ENCODE data around the gene ADAMTS19. TPM values are rescaled to one million over a fixed set of nuclear protein-coding genes. Genes with fewer than 3 reads are reported as not detected.

Gene ADAMTS19
- total and polyA plus RNA-seq, 2 of the 13 experiments (the other 11 are each of a cell fraction or from before 2014, with no cell fraction given) = not detected

- no peaks in the 10 kb centered on the region for H3K9me3 ChIP-seq (ENCODE audit: low read length)
- H2AFZ ChIP-seq (ENCODE audit: low read length) = no peak overlapping the region
- H3K4me1 ChIP-seq (ENCODE audit: insufficient read depth, low read length) = no peaks in the 10 kb centered on the region
- intact Hi-C loops (cut with micrococcal nuclease; ENCODE audit: unreplicated experiment) (no loop called here), in situ Hi-C loops (cut with HindIII; ENCODE audit: extremely low pct_ligation_motif_present, low pct_unique_long_range_greater_than_20kb) (no loop called here)
- CTCF ChIA-PET (ENCODE audit: low intra/inter-chr PET ratio, low total read pairs) = no interaction called here
- BruUV-seq (replicated peaks) = no TSS peak
- no peaks in the 10 kb centered on the region for H3K36me3 ChIP-seq (replicated peaks in 1 of 2; ENCODE audit: control insufficient read depth in 1 of 2, insufficient read depth in 2 of 2, low read length in 2 of 2)
- POLR2A ChIA-PET = no interaction called here
- no peak overlapping the region for H3K4me3 ChIP-seq (replicated peaks in 1 of 3; ENCODE audit: insufficient read depth in 1 of 3, low read depth in 2 of 3, low read length in 3 of 3)
- 6% methylated on average over 2 of the region's 2 CpGs for whole genome bisulfite sequencing (ENCODE audit: low lambda C conversion rate)
- no peak for DNase-seq (ENCODE audit: low spot score)
- no peaks in the 10 kb centered on the region for H3K79me2 ChIP-seq (ENCODE audit: insufficient read depth, low read length)
- H3K9ac ChIP-seq (ENCODE audit: insufficient read depth, low read depth, low read length) = no peak overlapping the region
- no peak overlapping the region for H3K4me2 ChIP-seq (ENCODE audit: low read depth, low read length)
- no peaks in the 10 kb centered on the region for H4K20me1 ChIP-seq (ENCODE audit: insufficient read depth, low read length)
- no peak for TF ChIP-seq ZNF784 (CRISPR knock-in tag; IDR thresholded peaks at IDR 0.05; ENCODE audit: borderline replicate concordance)
- TF ChIP-seq ZBTB14 (CRISPR knock-in tag; IDR thresholded peaks at IDR 0.05) = no peak
- no peak for TF ChIP-seq CHD2 (IDR thresholded peaks at IDR 0.05; ENCODE audit: low read depth, low read length)
- TF ChIP-seq ZNF20 (CRISPR knock-in tag; IDR thresholded peaks at IDR 0.05) = no peak
- no peak for TF ChIP-seq PAX8 (CRISPR knock-in tag; IDR thresholded peaks at IDR 0.05; ENCODE audit: borderline replicate concordance)
- no peak for TF ChIP-seq SUZ12 (IDR thresholded peaks at IDR 0.05; ENCODE audit: low read depth, low read length)
- TF ChIP-seq ZNF616 (CRISPR knock-in tag; IDR thresholded peaks at IDR 0.05; ENCODE audit: low read depth) = no peak
- no peak for TF ChIP-seq YY1 (IDR thresholded peaks at IDR 0.05; ENCODE audit: insufficient read depth, insufficient replicate concordance, low read depth, low read length)
- TF ChIP-seq, protein P1, sequence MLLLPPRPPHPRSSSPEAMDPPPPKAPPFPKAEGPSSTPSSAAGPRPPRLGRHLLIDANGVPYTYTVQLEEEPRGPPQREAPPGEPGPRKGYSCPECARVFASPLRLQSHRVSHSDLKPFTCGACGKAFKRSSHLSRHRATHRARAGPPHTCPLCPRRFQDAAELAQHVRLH (CRISPR knock-in tag; IDR thresholded peaks at IDR 0.05; ENCODE audit: borderline replicate concordance, low read depth) = no peak
- TF ChIP-seq, protein P2, sequence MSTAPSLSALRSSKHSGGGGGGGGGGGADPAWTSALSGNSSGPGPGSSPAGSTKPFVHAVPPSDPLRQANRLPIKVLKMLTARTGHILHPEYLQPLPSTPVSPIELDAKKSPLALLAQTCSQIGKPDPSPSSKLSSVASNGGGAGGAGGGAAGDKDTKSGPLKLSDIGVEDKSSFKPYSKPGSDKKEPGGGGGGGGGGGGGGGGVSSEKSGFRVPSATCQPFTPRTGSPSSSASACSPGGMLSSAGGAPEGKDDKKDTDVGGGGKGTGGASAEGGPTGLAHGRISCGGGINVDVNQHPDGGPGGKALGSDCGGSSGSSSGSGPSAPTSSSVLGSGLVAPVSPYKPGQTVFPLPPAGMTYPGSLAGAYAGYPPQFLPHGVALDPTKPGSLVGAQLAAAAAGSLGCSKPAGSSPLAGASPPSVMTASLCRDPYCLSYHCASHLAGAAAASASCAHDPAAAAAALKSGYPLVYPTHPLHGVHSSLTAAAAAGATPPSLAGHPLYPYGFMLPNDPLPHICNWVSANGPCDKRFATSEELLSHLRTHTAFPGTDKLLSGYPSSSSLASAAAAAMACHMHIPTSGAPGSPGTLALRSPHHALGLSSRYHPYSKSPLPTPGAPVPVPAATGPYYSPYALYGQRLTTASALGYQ (CRISPR knock-in tag; IDR thresholded peaks at IDR 0.05) = no peak
- no peak for TF ChIP-seq ZNF652 (CRISPR knock-in tag; IDR thresholded peaks at IDR 0.05; ENCODE audit: borderline replicate concordance, low read depth)
- no peak for TF ChIP-seq IRX3 (CRISPR knock-in tag; IDR thresholded peaks at IDR 0.05; ENCODE audit: borderline replicate concordance, low read depth)
- no peak for TF ChIP-seq REL (CRISPR knock-in tag; conservative IDR thresholded peaks at IDR 0.05)
- no peak for TF ChIP-seq TAF15 (IDR thresholded peaks at IDR 0.05; ENCODE audit: low read depth, low read length, poor library complexity, severe bottlenecking)
- no peak for TF ChIP-seq ZMAT3 (CRISPR knock-in tag; conservative IDR thresholded peaks at IDR 0.05)
- no peaks in the 10 kb centered on the region for H3K27me3 ChIP-seq (ENCODE audit: control insufficient read depth in 1 of 2, insufficient read depth in 2 of 2, low read length in 2 of 2)
- no peak for ATAC-seq
- no peak overlapping the region for H3K27ac ChIP-seq (ENCODE audit: extremely low read length, insufficient read depth, low read length)
- no peak for FAIRE-seq
Measured at GRCh38 chr5:129656952-129657351, 196.9 kb downstream of the ADAMTS19 start.

Data from HepG2 (cell line).